NB4 (cell line): Measurements from ENCODE around the gene ATP5MK.

Experiments used
- CTCF ChIP-seq: IDR thresholded peaks from one replicate; pipeline ENCODE4 v1.5.1; 2012; ENCODE audit warnings: low read depth, low read length
- MAX ChIP-seq: IDR thresholded peaks from 2 replicates; pipeline ENCODE4 v1.6.1; 2011; ENCODE audit warnings: low read depth, low read length
- MYC ChIP-seq: IDR thresholded peaks from 2 replicates; pipeline ENCODE4 v1.6.1; 2011; ENCODE audit warnings: low read depth, low read length
- POLR2A ChIP-seq: IDR thresholded peaks from 2 replicates; pipeline ENCODE4 v1.6.1; 2011; ENCODE audit warnings: mild to moderate bottlenecking; ENCODE audit not compliant: insufficient read length; ENCODE audit errors: extremely low read depth

- TF ChIP-seq MYC: no peak
- TF ChIP-seq POLR2A: no peak
- TF ChIP-seq CTCF: no peak
- no peak for TF ChIP-seq MAX
Measured at GRCh38 chr10:103444478-103444877, 48.2 kb upstream of the ATP5MK start.
